Measurements from ENCODE around the gene NAV2. TPM values are rescaled to one million over a fixed set of nuclear protein-coding genes. Genes with fewer than 3 reads are reported as not detected.

Gene NAV2
- total RNA-seq, 2 donors from 2014 or later, result 21.3 to 45.3 TPM

GRCh38 chr11:19866521-19866920 lies 153.9 kb downstream of the NAV2 start:
- no peak for DNase-seq
- no peak overlapping the region for H3K9ac ChIP-seq (ENCODE audit: low read depth in 2 of 2, low read length in 2 of 2)
- no peaks in the 10 kb centered on the region for H3K36me3 ChIP-seq
- intact Hi-C loops (cut with DNase I), result no loop called here
- H3K9me3 ChIP-seq, result no peaks in the 10 kb centered on the region
- H3K27ac ChIP-seq, result no peak overlapping the region
- no peaks in the 10 kb centered on the region for H3K4me1 ChIP-seq
- TF ChIP-seq CTCF (IDR thresholded peaks at IDR 0.05), result no peak
- H3K27me3 ChIP-seq, result no peaks in the 10 kb centered on the region
- H3K4me3 ChIP-seq, result no peak overlapping the region

- no peak overlapping the region for H3K27ac ChIP-seq
- intact Hi-C loops (cut with DNase I), result no loop called here
- H3K4me3 ChIP-seq, result no peak overlapping the region
- no peaks in the 10 kb centered on the region for H3K36me3 ChIP-seq
- H3K27me3 ChIP-seq, result no peaks in the 10 kb centered on the region
- H3K9me3 ChIP-seq, result no peaks in the 10 kb centered on the region
- DNase-seq, result no peak
- no peak for TF ChIP-seq CTCF (IDR thresholded peaks at IDR 0.05)
- no peak overlapping the region for H3K9ac ChIP-seq (ENCODE audit: low read depth in 2 of 2, low read length in 2 of 2)
- no peaks in the 10 kb centered on the region for H3K4me1 ChIP-seq
Measured at GRCh38 chr11:19867064-19867463, 154.4 kb downstream of the NAV2 start.

- H3K9me3 ChIP-seq, result no peaks in the 10 kb centered on the region
- TF ChIP-seq CTCF (IDR thresholded peaks at IDR 0.05), result no peak
- H3K4me1 ChIP-seq, result no peaks in the 10 kb centered on the region
- no peak overlapping the region for H3K9ac ChIP-seq (ENCODE audit: low read depth in 2 of 2, low read length in 2 of 2)
- H3K27ac ChIP-seq, result no peak overlapping the region
- no peaks in the 10 kb centered on the region for H3K36me3 ChIP-seq
- intact Hi-C loops (cut with DNase I), result no loop called here
- H3K4me3 ChIP-seq, result no peak overlapping the region
- H3K27me3 ChIP-seq, result no peaks in the 10 kb centered on the region
- DNase-seq, result no peak
Measured at GRCh38 chr11:19868281-19868821, 155.7 kb downstream of the NAV2 start.

GRCh38 chr11:19868871-19869270 lies 156.2 kb downstream of the NAV2 start:
- intact Hi-C loops (cut with DNase I), result no loop called here
- Histone ChIP-seq H3K27ac (no peak overlapping the region), H3K9me3 (no peaks in the 10 kb centered on the region), H3K4me3 (no peak overlapping the region), H3K36me3 (no peaks in the 10 kb centered on the region), H3K27me3 (no peaks in the 10 kb centered on the region), H3K9ac (ENCODE audit: low read depth in 2 of 2, low read length in 2 of 2) (no peak overlapping the region), H3K4me1 (no peaks in the 10 kb centered on the region)
- no peak for DNase-seq
- TF ChIP-seq CTCF (IDR thresholded peaks at IDR 0.05), result no peak

- Histone ChIP-seq H3K4me3 (no peak overlapping the region), H3K27me3 (no peaks in the 10 kb centered on the region), H3K4me1 (no peaks in the 10 kb centered on the region), H3K9me3 (no peaks in the 10 kb centered on the region), H3K27ac (no peak overlapping the region), H3K9ac (ENCODE audit: low read depth in 2 of 2, low read length in 2 of 2) (no peak overlapping the region), H3K36me3 (no peaks in the 10 kb centered on the region)
- no peak for TF ChIP-seq CTCF (IDR thresholded peaks at IDR 0.05)
- intact Hi-C loops (cut with DNase I), result no loop called here
- no peak for DNase-seq
Measured at GRCh38 chr11:19869466-19869865, 156.8 kb downstream of the NAV2 start.

Measured in colonic mucosa (tissue), 4 donors.